Occipital lobe (tissue), 2 donors: ENCODE results near the gene MYOZ1. TPM values are rescaled to one million over a fixed set of nuclear protein-coding genes. Genes with fewer than 3 reads are reported as not detected.

Experiments used
- DNase-seq: peaks from one replicate; lab custom pipeline; 2025; lab: John Stamatoyannopoulos, UW
- total RNA-seq: library from RNA; depleted of rRNA; stranded (reverse); fragments of >200 nt; gene quantifications from one replicate; pipeline ENCODE4 v1.2.3, GENCODE V29; 2014

Gene MYOZ1
- total RNA-seq, 1 donor from 2014 or later = 0.78 TPM

DNA sequence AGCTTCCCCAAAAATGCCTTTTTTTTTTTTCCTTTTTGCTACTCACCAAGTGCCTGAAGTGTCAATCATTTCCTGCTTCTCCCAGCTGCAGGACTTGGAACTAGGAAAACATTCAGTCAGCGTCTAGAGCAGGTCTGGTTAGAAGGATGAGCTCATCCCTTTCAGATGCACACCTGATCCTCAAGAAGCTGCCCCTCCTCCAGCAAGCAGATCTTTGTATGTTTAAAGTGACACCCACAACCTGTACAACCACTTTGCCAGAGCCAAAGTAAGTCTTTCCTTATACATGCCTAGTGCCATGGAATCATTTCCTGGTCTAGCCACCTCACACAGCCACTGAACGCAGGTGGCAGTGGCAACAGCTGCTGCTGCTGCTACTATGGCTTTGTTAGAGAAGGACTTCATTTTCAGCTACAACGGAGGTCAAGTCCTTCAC lies 39.8 kb downstream of the MYOZ1 start:
- no peak for DNase-seq

DNA sequence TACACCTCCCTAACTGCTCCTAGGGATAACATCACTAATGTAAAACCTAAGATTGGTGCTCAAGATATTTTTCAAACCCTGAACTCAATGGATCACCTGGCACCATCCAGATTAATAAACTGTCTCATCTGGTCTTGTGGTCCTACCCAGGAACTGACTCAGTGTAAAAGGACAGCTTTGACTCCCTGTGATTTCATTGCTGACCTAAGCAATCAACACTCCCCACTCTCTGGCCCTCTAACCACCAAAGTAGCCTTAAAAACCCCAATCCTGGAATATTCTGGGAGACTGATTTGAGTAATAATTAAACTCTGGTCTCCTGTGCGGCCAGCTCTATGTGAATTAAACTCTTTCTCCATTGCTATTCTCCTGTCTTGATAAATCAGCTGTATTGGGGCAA lies 43.9 kb downstream of the MYOZ1 start:
- DNase-seq = no peak

DNA sequence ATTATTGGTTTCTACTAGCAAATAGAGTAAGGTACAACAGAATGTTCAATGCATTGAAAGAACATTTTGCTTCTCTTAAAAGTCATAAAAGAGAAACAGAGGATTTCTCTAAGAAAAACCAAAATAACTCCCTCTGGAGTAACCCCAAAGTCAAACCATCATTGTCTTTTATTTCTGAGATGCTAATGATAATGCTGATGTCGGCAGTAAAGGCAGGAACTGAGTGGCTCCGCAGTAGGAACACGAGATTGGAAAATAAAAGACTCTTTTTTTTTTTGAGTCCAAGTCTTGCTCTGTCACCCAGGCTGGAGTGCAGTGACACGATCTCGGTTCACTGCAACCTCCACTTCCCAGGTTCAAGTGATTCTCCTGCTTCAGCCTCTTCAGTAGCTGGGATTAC lies 47.5 kb downstream of the MYOZ1 start:
- no peak for DNase-seq

DNA sequence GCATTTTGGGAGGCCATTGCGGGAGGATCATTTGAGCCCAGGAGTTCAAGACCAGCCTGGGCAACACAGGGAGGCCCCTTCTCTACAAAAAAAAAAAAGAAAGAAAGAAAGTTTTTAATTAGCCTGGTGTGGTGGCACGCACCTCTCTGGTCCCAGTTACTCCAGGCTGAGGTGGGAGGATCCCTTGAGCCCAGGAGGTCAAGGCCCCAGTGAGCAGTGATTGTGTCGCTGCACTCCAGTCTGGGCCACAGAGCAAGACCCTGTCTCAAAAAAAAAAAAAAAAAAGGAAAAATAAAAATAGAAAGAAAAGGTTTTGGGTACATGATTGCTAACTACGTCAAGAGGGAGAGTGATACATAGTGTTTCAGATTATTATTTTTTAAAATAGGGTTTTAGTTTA lies 48.2 kb downstream of the MYOZ1 start:
- DNase-seq = no peak

DNA sequence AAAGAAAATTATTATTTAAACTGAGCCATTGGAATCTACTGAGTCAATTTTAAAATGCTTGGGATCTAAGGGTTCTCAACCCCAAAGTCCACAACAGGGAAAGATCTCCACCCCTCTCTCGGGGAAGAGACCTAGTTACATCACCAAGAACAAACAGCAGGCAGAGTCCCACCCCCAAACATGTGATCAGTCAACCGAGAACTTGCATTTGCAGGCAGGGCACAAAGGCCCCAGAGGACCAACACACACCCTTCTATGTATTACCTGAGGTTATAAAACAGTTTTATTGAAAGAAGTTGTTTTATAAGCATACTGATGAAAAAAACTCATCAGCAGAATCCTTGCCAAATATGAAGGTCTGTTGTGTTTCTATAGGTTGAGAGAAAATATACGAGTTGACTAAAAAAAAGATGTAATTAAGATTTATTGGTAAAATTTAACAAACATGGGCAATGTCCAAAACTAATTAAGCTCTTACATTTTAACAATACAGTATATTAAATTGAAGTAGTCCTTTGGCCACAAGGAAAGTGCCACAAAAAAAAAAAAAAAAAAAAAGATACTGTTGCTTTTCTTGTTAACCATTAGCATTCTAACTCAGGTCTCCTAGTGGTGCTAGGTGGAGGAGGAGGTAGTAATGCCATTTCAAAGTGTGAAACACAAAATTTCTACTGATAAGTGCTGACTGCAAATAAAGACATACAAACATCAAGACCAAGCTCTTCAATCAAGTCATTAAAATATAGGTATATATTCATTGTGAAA lies 49.2 kb downstream of the MYOZ1 start:
- DNase-seq = peak; percentile 54

DNA sequence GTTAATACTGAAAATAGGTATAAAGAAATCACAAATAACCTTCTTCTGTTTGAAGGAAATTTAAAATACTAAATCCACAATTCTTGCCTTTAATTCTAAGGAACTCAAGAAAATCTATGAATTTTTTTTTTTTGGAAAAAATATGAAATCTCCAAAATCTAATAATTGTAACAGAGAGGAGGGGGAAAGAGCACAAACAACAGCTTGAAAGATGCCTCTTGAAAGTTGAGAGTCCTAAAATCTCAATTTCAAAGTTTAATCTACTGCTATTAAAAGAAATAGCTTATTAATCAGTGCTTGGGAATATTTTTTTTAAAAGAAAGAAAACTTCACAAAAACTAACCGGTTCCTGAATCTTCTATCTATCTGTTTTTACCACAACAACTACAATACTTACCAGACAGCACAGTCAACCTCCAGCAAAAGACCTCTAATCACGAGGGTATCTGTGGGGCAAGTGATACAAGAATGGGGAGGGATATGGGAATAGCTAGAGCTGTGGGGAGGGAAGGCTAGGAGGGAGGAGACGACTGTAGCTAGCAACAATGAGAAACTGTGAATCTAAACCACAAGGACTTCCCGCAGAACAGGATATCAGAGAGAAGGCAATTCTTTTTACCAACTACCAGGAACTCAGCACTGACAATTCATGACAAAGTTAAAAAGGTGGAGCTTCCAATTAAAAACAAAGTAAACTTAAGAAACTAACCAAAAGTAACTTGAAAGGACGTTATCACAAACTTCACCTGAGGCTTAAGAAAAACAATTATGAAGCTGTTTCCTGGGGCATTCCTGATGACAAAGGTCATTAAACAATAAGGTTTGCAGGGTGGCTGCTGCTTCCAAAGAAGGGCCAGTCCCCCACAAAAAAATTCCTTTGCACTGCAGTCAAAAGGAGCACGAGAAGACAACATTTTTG lies 50.1 kb downstream of the MYOZ1 start, which contains the start of gene USP54:
Gene USP54 (minus strand): TSS at position 462 of the 919 bp plus-strand sequence. CDS start 15,684 bp downstream, outside the sequence.
- DNase-seq = peak; percentile 26

DNA sequence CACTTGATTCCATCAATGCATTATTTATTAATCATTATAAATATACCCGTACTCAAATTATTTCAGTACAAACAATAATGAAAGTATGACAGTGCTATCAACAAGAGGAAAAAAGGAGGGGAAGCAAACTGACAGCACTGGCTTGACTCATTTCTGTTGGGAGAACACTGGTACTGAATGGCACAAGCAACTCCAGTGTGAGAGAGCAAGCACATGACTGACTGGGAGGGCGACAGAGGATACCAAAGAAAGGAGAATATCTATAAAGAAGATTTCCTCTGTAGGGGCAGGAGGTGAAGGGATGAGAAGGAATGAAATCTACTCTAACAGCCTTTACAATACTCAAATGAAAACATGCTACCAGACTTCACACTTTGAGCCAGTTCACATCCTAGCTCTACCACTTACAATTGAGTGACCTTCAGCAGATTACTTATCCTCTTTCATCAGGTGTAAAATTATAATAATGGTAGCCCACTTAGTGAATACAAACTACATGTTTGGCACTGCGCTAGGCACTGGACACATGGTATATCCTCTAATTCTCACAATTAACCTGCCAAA lies 51.6 kb downstream of the MYOZ1 start:
- peak; percentile 22 for DNase-seq

DNA sequence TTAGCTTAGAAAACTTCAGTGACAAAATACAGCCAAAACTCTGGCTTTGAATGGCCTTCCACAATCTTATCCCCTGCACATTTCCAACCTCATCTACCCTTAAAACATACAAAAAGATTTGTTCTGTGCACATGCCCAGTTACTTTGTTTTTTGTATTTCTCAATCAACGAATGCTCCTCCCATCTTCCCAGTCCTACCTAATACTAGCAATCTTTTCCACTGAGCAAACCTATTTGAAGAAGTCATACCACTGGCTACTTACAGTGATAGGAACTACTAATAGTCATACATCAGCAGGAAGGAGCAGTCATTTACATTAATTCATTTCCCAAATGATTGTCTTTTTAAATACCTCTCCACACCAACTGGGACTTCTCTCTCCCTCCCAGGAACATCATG lies 52.6 kb downstream of the MYOZ1 start:
- DNase-seq = no peak

DNA sequence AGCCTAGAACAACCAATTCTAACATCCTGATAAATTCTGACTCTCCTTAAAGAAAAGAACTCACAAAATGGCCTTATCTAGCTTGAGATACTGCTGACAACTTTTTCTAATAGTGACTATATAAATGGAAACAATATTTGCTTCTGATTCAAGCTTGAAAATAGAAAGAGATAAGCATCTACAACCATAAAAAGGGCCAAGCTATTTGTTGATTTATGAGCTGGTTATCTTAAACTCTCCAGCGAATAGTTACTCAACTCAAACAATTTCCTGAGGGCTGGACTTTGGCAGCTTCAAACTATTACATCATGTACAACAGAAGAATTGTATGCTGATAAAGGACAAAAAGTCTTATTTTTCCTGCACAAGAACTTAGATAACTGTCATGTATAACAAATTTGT lies 54.7 kb downstream of the MYOZ1 start:
- no peak for DNase-seq

DNA sequence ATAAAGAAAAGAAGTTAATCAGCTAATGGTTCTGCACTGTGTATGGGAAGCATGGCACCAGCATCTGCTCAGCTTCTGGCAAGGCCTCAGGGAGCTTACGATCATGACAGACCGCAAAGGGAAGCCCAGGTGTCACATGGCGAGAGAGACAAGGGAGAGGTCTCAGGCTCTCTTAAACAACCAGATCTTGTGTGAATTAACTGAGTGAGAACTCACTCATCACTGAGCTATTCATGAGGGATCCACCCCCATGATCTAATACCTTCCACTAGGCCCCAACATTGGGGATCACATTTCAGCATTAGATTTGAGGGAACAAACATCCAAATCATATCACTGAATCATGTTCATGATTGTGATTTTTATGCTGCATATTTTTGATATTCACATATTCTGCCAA lies 55.9 kb downstream of the MYOZ1 start:
- no peak for DNase-seq

DNA sequence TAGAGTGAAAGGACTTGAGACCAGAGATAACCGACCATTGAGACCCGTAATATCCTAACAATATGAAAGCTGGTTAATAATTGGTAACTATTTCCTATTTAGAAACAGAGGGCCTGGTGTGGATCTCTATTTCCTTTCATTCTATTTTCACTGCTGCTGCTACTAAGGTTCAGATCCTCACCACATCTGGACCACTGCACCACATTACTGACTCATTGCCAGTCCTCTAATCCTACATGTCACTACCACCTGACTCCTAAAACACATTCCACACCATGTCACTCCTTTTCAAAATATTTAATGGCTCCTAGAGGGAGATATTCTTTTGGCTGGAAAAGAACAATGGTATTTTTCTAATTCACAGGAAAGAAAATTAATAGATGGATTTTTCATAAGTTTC lies 56.5 kb downstream of the MYOZ1 start:
- no peak for DNase-seq

DNA sequence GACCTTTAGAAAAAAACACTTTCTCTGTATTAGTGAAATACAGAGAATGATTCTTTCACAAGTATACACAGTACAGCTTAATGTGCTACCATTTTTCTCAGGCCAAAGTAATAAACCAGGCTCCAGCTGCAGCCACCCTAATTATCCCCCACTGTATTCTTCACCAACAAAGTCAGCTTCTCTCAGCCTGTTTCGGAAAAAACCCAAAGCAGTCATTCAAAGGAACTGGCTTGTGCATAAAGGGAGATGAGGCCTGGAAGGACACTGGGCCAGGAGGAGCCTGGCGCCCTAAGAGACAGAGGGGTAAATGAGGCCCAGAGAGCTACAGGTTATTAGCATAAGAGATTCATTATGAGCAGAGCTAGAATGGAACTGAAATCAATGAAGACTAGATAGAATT lies 59.4 kb downstream of the MYOZ1 start:
- peak; percentile 12 for DNase-seq

Other genes starting within 250 kb of the MYOZ1 start
- gene ANXA7, start 227.4 kb downstream of the MYOZ1 start, total RNA-seq = 34.3 TPM
- gene MSS51, start 207.9 kb downstream of the MYOZ1 start, total RNA-seq = 3.7 TPM
- 122 TPM for gene PPP3CB, start 145.4 kb downstream of the MYOZ1 start, total RNA-seq
- 31.7 TPM for gene USP54, start 50.1 kb downstream of the MYOZ1 start, total RNA-seq
- not detected for gene SYNPO2L, start 14.6 kb upstream of the MYOZ1 start, total RNA-seq
- gene AGAP5, start 56.6 kb upstream of the MYOZ1 start, total RNA-seq = 6.6 TPM
- 44.0 TPM for gene SEC24C, start 102.9 kb upstream of the MYOZ1 start, total RNA-seq
- 14.5 TPM for gene CHCHD1, start 140.6 kb upstream of the MYOZ1 start, total RNA-seq
- gene ZSWIM8, start 144.1 kb upstream of the MYOZ1 start, total RNA-seq = 30.7 TPM
- 8.1 TPM for gene NDST2, start 170.1 kb upstream of the MYOZ1 start, total RNA-seq
- 64.1 TPM for gene CAMK2G, start 233.1 kb upstream of the MYOZ1 start, total RNA-seq